Measurements from ENCODE around the gene FAM3A. TPM values are rescaled to one million over a fixed set of nuclear protein-coding genes. Genes with fewer than 3 reads are reported as not detected.

The FAM3A gene
- total RNA-seq, 4 donors from 2014 or later: 10.1 to 49.7 (median 38.3) TPM

GRCh38 chrX:154502989-154503388, 13.0 kb downstream of the FAM3A start:
- TF ChIP-seq CTCF (IDR thresholded peaks at IDR 0.05; ENCODE audit: low read depth): no peak

GRCh38 chrX:154502098-154502497, 13.9 kb downstream of the FAM3A start:
- TF ChIP-seq CTCF (IDR thresholded peaks at IDR 0.05; ENCODE audit: low read depth): no peak

GRCh38 chrX:154495472-154495922, 20.5 kb downstream of the FAM3A start:
- TF ChIP-seq CTCF (IDR thresholded peaks at IDR 0.05; ENCODE audit: low read depth): no peak

GRCh38 chrX:154494715-154495114, 21.3 kb downstream of the FAM3A start:
- TF ChIP-seq CTCF (IDR thresholded peaks at IDR 0.05; ENCODE audit: low read depth): no peak

- TF ChIP-seq CTCF (IDR thresholded peaks at IDR 0.05; ENCODE audit: low read depth): no peak
These were observed 25.5 kb downstream of the FAM3A start, which contains the start of gene SLC10A3 for GRCh38 chrX:154490414-154491083. Gene SLC10A3 (minus strand): TSS chrX:154490629. CDS start chrX:154488940, 1,689 bp downstream.

GRCh38 chrX:154490021-154490413, 26.0 kb downstream of the FAM3A start:
- no peak for TF ChIP-seq CTCF (IDR thresholded peaks at IDR 0.05; ENCODE audit: low read depth)

GRCh38 chrX:154489182-154489581, 26.9 kb downstream of the FAM3A start:
- no peak for TF ChIP-seq CTCF (IDR thresholded peaks at IDR 0.05; ENCODE audit: low read depth)
